Body of pancreas (tissue), 4 donors: Measurements from ENCODE around the gene PTRHD1.

Experiments
- CTCF ChIP-seq, 7 experiments: fragments of 450-650 bp in 4 of 7; fragments of 200-600 bp in 3 of 7; sonication (generic) in 3 of 7; IDR thresholded peaks; one replicate each; pipeline ENCODE4 v1.5.1; 2016 to 2019; ENCODE audit warnings: antibody characterized with exemption in 7 of 7
- POLR2A ChIP-seq, 3 donors: fragments of 450-650 bp; IDR thresholded peaks; one replicate each; pipeline ENCODE4 v1.6.1; 2016; ENCODE audit warnings: antibody characterized with exemption in 3 of 3, mild to moderate bottlenecking in 2 of 3

GRCh38 chr2:24749069-24749691, 44.0 kb downstream of the PTRHD1 start:
- TF ChIP-seq CTCF (IDR thresholded peaks at IDR 0.05) (no peak), POLR2A (IDR thresholded peaks at IDR 0.05) (no peak)
